Kidney (tissue), 14 donors: Measurements from ENCODE around the gene GCSH. TPM values are rescaled to one million over a fixed set of nuclear protein-coding genes. Genes with fewer than 3 reads are reported as not detected.

Source experiments
- DNase-seq, 5 donors: peaks; one replicate each; pipeline ENCODE4 v3.0.0-alpha.2; 2013 to 2020
- FAIRE-seq: peaks from 2 replicates; lab custom pipeline; 2012; peaks lifted over from hg19 to GRCh38; lab: Jason Lieb, UNC
- H3K27ac ChIP-seq, 2 donors: one replicate each; pipeline ENCODE4 v1.7.0; 2013; ENCODE audit warnings: low read depth in 2 of 2, low read length in 2 of 2, inconsistent platforms in 1 of 2
- H3K27me3 ChIP-seq: one replicate; pipeline ENCODE4 v1.7.1; 2013; ENCODE audit warnings: low read length, inconsistent platforms; ENCODE audit not compliant: control insufficient read depth, insufficient read depth
- H3K36me3 ChIP-seq, 3 donors: one replicate each; pipeline versions ENCODE4 v1.7.0 to v1.7.1; 2013; ENCODE audit warnings: low read length in 3 of 3, control low read depth in 1 of 3, inconsistent platforms in 1 of 3; ENCODE audit not compliant: insufficient read depth in 3 of 3, control insufficient read depth in 2 of 3
- H3K4me1 ChIP-seq, 3 donors: one replicate each; pipeline versions ENCODE4 v1.7.0 to v1.7.1; 2013; ENCODE audit warnings: low read length in 3 of 3, inconsistent platforms in 1 of 3, low read depth in 1 of 3; ENCODE audit not compliant: control insufficient read depth in 2 of 3, insufficient read depth in 2 of 3
- H3K4me3 ChIP-seq, 3 donors: one replicate each; pipeline versions ENCODE4 v1.7.0 to v1.8.1; 2013; ENCODE audit warnings: low read length in 3 of 3, control low read depth in 1 of 3, inconsistent platforms in 1 of 3
- H3K9ac ChIP-seq, 3 donors: one replicate each; pipeline versions ENCODE4 v1.7.0 to v1.7.1; 2013; ENCODE audit warnings: low read length in 3 of 3, control low read depth in 1 of 3, inconsistent platforms in 1 of 3
- H3K9me3 ChIP-seq, 3 donors: one replicate each; pipeline versions ENCODE4 v1.7.0 to v1.7.1; 2013; ENCODE audit warnings: low read length in 3 of 3, control low read depth in 1 of 3, inconsistent platforms in 1 of 3; ENCODE audit not compliant: control insufficient read depth in 2 of 3, insufficient read depth in 1 of 3
- CTCF ChIP-seq: IDR thresholded peaks from 3 replicates; pipeline ENCODE4 v1.5.1; 2012; ENCODE audit warnings: mild to moderate bottlenecking, moderate library complexity, borderline replicate concordance; ENCODE audit not compliant: insufficient read depth; ENCODE audit errors: extremely low read depth
- intact Hi-C: fragments of 100-400 bp; cut with DNase I; formaldehyde crosslinking; loops from one replicate; pipeline ENCODE4 v1.11.1; 2022
- polyA plus RNA-seq: library from polyadenylated mRNA; stranded (reverse); fragments of 350-450 nt; fragmentation: Illumina TruSeq; extraction: RNeasy Lipid Tissue Mini Kit (QIAGEN cat#74804); gene quantifications from one replicate; pipeline ENCODE4 v1.2.3, GENCODE V29; 2014; ENCODE audit warnings: low read depth, low replicate concordance; ENCODE audit not compliant: insufficient read depth
- total RNA-seq: library from RNA; stranded (reverse); fragmentation: NEBNext Ultra II Directional; extraction: Animal tissue kit (Norgen Biotek cat#: 25700); gene quantifications from one replicate; pipeline ENCODE4 v1.2.1, GENCODE V29; 2021
- donor health status: control.
- donor health status: control.
- donor health status: control.
- donor health status: control.
- donor health status: control.
- donor health status: DM: yes; HTN: yes; CAD: no.
- donor health status: Normal renal cell carcinoma (clear cell type).

GCSH gene
- total and polyA plus RNA-seq, 2 donors from 2014 or later: 37.9 to 129 TPM

- Histone ChIP-seq H3K9me3 (no peaks in the 10 kb centered on the region), H3K36me3 (no peaks in the 10 kb centered on the region), H3K4me3 (no peak overlapping the region), H3K27me3 (no peaks in the 10 kb centered on the region), H3K9ac (no peak overlapping the region), H3K4me1 (no peaks in the 10 kb centered on the region), H3K27ac (no peak overlapping the region)
- no peak for TF ChIP-seq CTCF
- DNase-seq (peak in 3 of 5 donors; percentile 18 to 71 (median 44)), FAIRE-seq (no peak)
- intact Hi-C loops: no loop called here
Observed at GRCh38 chr16:81136390-81137335, 40.5 kb upstream of the GCSH start.

GRCh38 chr16:81130126-81130525, 33.9 kb upstream of the GCSH start:
- intact Hi-C loops: no loop called here
- no peaks in the 10 kb centered on the region for H3K9me3 ChIP-seq
- no peak for FAIRE-seq

GRCh38 chr16:81128726-81129524, 32.7 kb upstream of the GCSH start:
- Histone ChIP-seq H3K27me3 (no peaks in the 10 kb centered on the region), H3K9ac (no peak overlapping the region), H3K36me3 (no peaks in the 10 kb centered on the region), H3K27ac (no peak overlapping the region), H3K4me1 (no peaks in the 10 kb centered on the region), H3K4me3 (no peak overlapping the region), H3K9me3 (no peaks in the 10 kb centered on the region)
- DNase-seq: no peak
- no peak for FAIRE-seq
- intact Hi-C loops: no loop called here
- no peak for TF ChIP-seq CTCF

More at GRCh38 chr16:81130126-81130525, 33.9 kb upstream of the GCSH start:
- no peaks in the 10 kb centered on the region for H3K4me1 ChIP-seq
- no peak overlapping the region for H3K27ac ChIP-seq
- no peak for TF ChIP-seq CTCF
- H3K36me3 ChIP-seq: no peaks in the 10 kb centered on the region
- H3K9ac ChIP-seq: no peak overlapping the region
- H3K27me3 ChIP-seq: no peaks in the 10 kb centered on the region
- H3K4me3 ChIP-seq: no peak overlapping the region
- DNase-seq: no peak
